HG03097 (cell line): ENCODE data around the gene MBD2.
"Not testable (repeated sequence)": the region's sequence is repeated elsewhere in the genome, so short reads cannot be mapped to it uniquely, and the experiment has no call there.

Source experiments
- ATAC-seq: cut with Tn5 transposase; IDR thresholded peaks from one replicate; pipeline ENCODE4 v1.9.1; 2021; ENCODE audit not compliant: unreplicated experiment, low FRiP score

MBD2 gene

DNA sequence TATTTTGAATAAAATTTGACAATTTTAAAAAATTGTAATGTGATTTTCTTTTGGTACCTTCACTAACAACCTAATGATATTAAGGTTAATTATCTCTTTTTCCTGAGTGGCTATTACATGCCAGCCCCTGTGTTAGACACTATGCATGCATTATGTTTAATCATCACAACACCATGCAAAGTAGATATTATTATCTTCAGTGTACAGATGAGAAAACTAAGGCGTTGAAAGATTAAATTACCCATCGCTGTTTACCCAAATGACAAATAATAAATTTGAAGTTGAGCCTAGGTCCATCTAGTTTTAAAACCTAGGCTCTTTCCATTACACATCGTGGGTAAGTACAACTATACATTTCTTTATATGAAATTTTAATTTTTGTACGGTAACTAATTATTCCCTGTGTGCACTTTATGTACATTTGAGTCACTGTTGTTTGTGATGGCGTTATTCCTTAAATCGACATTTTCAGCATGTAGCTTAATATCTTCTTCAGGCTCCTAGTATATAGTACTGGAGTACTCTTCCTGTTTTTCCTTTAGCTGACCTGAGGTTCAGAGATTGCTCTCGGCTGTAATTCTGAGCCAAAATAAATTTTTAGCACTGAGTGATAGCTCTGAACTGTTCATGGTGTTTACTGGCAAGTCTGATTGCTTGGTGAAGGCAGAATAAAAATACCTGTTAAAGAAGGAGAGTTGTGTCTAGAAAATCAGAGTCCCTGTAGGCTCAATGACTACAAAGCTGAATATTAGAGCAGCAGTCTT, 13.9 kb upstream of the MBD2 start:
- no peak for ATAC-seq

DNA sequence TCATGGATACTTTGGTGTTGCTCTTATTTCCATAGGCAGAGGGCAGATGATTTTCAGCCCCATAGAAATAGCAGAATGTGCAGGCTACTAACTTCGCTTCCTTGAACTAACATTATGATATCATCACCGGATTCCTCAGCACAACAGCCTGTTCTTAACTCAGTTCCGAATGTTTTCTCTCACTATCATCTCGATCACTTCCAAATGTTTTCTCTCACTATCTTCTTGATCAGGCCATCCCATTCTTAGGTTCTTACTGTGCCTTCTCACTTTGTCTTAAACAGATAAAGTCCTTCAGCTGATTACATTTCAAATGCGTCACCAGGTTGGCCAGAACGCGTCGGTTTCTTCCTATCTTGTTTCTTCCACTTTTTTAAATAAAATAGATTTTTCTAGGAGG, 11.4 kb upstream of the MBD2 start:
- no peak for ATAC-seq

DNA sequence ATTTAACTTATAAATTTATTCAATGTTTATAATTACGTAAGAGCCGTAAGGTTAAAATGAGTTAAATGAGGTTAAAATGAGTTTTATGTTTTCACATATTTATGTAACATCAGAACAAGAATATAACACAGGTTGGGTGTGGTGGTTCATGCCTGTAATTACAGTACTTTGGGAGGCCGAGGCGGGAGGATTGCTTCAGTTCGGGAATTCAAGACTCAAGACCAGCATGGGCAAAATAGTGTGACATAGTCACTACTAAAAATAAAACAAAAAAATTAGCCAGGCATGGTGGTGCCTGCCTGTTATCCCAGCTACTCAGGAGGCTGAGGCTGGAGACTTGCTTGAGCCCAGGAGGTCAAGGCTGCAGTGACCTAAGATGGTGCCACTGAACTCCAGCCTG, 9.3 kb upstream of the MBD2 start:
- no peak for ATAC-seq

DNA sequence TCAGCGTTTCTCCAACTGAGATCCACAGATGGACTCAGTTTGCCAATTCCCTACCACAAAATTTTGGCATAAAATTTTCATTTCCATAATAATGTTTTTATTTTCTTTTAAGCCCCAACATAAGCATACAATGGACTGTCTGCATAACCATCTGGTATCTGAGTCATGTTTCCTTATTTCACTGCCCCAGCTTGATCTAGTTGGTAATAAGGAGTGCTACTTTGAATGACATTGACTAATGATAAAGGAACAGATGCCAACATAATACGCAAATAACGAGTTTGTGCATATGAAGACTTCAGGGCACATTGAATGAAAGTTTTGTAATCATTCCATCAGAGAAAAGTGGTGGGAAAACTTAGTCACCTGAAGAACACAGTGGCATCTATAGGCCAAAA, 8.8 kb upstream of the MBD2 start:
- ATAC-seq = no peak

DNA sequence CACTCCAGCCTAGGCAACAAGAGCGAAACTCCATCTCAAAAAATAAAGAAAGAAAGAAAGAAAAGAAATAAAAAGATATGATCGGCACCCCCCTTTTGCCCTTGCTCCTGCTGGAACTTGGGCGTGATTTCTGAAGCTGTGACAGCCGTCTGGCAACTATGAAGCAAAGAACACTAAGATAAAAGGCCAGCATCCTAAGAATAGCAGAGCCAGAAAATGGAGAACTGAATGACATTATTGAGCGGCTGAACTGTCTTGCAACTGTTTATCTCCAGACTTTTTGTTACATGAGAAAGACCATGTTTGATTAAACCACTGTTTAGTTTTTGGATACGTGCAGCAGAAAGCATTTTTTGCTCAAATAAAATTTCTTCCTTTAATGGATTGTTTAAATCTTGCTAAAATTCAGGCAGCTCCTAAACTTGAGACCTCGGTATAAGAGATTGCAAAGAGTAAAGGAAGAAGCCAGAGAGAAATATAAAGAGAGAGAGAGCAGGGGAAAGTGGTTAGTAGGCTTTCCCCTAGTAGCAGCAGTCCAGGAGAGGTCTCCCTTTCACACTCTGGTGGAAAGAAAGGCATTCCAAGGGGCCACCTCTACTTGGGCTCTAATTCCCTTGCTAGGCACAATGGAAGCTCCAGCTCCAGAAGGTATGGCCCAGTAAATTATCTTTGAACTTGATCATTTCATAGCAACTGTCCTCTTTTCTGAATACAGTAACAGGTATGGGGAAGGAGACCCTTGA, 8.2 kb upstream of the MBD2 start:
- no peak for ATAC-seq

DNA sequence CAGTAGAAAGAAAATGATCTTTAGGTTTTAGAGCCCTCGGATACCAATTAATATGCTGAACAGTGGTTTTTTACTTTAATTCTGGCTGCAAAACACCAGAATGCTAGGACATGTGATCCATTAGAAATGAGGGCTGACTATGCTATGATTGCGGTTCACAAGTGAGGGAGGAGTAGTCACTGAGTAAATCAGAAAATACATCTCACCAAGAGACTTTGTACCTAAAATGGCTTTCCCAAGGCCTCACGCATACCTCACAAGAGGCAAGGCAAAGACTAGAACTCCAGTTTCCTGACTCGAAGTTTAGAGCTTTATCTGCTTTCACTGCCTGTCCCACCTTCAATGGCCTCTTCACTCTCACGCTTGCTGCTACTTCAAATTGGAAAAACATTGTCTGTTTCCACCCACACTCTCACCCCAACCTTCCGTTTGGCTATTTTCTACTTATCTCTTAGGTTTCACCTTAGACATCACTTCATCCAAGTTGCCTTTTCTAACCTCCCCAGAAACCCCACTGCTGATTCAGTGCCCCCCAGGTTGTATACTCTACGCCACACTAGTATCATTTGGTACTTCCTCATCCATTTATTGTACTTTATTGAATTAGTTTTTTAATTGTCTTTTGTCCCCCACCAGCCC, 5.1 kb upstream of the MBD2 start:
- no peak for ATAC-seq

DNA sequence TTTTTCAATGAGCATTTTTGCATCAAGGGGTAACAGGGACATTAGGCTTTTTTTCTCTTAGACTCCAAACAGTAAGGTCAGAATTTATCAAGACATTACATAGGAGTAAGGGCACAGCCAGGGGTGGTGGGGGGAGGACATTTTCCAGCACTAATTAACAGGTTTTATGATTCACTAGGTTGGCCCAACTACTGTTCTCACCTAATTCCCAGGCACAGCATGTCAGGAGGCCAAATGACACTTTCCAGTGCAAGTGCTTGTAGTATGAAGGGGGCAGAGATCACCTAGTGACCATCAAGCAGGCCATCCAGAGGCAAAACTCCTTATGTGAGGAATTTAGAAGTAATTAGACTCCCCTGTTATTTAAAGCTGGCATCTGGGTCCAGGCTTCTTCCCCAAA, 3.9 kb upstream of the MBD2 start:
- no peak for ATAC-seq

DNA sequence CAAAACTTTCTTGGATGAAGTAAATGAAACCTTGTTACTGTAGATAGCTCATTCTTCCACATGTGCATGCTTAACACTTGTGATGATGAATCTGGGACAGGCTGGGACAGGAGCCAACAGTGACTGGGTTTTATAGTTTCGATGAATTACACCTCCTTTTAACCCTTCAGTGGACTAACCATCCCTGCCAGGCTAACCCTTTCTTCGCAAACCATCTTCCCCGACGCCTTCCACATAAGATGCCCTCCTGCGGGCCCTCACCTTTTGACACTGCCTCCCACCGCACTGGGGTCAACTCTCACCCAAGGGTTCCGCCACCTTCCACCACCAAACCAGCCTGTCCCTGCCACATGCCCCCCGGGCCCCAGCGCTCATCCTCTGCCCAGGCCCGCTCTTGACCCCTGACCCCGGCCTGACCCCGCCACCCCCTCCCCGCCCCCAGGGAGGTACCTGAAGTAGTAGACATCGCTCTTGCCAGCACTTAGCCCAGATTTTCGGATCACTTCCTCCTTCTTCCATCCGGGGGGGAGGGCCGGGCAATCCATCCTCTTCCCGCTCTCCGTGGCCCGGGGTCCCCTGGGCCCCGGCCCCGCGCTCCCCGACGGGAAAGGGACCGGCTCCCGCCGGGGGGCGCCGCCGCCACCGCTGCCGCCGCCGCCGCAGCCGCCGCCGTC, 764 bp downstream of the MBD2 start:
- peak; percentile 19 for ATAC-seq

DNA sequence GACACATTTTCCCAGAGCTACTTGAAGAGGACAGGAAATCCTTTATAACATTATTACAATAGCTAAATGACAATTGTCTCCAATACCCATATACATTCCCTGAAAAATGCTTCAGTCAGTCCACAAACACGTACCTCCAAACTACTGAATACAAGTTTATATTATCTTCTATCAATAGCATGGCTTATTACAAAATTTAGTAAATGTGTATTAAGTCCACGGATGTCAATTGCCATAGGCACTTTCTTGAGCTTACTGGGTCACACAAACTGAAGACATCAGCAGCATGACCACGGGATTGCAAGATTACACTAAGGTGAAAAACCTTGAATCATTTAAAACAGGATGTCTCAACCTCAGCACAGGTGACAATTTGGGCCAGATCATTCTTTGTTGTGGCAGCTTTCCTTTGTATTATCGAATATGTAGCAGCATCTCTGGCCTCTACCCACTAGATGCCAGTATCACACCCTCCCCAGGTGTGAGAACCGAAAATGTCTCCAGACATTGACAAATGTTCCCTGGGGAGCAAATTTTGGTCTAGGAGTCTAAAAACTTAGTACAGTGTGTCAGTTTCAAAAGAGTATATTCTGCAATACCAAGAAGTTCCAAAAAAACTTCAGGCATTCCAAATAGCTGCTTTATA, 1.4 kb downstream of the MBD2 start:
- peak; percentile 44 for ATAC-seq

DNA sequence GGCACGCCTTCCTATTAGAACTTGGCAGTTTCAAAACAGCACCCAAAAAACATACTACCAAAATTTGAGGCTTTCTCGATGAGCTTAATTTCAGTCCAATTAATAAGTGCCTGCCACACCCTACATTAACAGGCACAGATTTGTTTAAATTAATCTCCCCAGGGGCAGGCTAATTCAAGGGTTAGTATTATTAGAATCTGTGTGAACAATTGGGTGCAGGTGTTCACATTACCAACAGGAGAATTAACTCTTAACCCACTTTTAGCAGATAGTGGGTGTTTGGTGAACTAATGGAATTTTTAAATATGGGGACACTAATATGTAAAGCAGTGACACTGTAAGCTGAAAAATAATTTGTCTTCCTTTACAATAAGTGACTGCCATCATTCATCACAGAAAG, 4.1 kb downstream of the MBD2 start:
- no peak for ATAC-seq

DNA sequence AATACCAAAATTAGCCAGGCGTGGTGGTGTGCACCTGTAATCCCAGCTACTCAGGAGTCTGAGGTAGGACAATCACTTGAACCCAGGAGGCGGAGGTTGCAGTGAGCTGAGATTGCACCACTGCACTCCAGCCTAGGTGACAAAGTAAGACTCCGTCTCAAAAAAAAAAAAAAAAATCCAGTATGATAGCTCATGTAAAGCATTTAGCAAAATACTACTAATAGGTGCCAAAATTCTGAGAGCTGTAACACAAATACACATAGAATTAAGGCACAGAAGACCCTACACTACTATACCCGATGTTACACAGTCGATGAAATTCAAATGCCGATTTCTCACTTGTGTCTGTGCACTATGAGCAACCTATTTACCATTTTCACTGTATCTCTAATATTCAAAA, 5.7 kb downstream of the MBD2 start:
- ATAC-seq = not testable (repeated sequence)

DNA sequence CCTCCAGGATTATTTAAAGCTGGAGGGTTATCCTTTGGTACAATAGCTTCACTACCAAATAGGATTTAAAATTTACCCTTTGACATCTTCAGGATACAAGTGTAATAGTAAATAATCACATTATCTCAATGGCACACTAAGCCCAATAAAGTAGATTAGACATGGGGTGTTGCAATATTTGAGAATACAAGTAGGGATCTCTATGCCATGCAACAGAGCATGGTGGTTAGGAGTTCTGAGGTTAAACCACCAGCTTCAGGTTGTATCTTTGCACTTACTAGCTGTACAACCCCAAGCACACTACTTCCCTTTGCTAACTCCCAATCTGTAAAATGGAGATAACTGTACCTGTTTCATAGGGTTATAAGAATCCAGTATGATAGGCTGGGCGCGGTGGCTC, 6.2 kb downstream of the MBD2 start:
- no peak for ATAC-seq

DNA sequence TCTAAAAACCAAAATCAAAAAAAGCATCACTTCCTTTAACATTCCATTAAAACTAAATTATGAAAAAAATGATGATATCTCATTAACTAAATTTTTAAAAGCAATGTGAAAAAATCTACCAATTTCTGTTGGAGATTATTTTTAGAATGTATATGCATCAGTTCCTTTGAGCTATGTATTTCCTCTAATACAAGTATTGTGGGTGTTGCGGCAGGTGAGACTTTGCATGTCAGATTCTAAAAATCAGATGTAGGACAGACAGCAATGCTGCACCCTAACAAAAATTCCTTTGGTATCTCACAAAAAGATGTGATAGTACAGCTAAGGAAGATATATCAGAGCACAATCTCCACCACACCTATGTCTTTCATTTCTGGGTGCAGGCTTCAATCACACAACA, 6.8 kb downstream of the MBD2 start:
- no peak for ATAC-seq

DNA sequence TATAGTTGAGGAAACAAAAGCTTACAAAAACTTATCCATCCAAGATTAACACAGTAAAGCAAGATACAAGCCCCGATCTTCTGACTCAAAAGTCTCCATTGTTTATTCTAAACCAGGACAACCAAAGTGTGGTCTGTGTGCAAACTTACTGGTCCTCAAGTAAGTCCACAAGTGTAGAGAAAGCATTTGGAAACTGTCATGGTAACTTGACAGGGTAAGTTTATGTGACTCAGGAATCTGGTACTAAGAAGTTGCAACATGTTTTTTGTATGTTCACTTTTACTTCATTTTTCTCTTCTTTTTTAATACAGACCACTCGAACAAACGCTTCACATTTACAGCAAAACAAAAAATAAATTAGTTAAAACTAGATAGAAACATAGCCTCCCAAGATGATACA, 9.4 kb downstream of the MBD2 start:
- ATAC-seq = no peak

DNA sequence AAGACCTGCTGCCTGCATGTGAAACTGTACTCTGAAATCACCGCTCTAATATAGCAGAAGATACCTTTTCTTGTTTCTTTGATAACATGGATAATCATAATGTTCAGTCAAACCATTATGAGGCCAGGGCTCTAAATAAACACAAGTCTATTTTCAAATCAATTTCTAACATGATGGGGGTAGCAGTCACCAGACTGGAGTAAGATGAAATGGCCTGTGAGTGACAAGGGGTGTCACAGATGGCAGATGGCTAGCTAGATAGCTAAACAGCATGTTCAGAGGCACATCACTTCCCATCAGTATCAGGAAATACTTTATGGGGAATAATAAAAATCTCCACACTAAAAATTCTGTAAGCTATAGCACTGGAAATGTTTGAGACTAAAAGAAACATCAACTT, 14.0 kb downstream of the MBD2 start:
- no peak for ATAC-seq

DNA sequence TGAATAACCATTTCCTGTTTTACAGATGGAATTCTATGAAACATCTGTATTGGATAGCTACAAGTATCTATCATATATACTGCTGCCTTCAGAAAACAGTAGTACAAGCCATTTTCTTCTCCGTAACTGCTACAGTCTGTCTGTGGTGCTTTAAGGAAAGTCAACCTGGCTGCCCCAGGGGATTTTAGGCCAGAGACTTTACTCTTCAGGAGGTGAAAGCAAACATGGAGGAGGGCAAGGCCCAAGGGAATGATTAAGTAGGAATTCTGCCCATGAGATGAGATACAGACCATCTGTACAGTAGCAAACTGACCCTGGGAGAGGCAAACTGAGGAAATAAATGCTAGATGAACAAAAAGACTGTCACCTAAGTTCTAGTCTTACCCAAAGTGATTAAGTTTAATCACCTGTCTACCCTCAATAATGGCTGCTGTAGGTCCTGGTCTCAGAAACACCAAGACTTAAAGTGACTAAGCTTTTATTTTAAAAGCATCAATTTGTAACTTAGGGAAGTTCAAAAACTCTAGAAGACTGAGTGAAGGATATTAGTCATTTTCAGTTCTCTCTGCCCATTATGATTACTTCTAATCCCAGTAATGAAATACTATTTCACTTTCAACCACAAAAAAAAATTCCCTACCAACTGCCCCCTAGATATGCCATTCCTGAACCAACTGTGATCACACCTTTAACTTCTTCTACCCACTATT, 14.8 kb downstream of the MBD2 start:
- peak; percentile 83 for ATAC-seq

DNA sequence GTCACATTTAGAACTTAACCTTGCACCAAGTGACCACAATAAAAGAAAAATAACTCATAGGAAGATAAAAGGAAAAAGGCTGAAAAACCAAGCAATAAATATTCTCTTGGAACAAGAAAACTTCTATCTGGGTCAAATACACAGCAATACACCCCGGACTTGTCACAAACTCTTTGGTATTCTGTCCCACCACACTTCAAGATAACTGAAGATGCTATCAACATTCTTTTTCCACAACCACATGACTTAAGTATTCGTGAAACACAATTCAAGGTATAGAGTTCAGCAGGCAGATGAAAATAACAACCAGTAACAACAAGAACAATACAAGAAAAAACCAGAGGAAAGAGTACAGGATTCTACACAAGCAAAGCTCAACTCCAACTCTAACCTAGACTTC, 18.0 kb downstream of the MBD2 start:
- no peak for ATAC-seq

DNA sequence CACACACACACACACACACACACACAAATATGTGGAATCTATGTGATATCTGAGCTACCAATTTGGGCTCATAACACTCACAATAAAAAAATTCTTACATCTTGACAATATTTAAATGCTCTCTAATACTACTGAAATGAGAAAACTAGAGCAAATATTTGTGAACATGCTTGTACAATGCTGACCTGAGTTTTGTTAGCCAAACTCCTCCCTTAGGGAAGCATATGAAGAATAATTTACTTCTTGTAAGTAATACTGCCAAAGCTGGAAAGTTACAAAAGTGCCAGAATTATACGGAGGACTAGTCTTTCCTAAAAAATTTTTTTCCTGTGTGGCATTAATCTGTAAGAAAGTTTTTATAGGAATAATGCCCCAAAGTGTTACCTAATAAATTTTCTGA, 18.5 kb downstream of the MBD2 start:
- no peak for ATAC-seq

DNA sequence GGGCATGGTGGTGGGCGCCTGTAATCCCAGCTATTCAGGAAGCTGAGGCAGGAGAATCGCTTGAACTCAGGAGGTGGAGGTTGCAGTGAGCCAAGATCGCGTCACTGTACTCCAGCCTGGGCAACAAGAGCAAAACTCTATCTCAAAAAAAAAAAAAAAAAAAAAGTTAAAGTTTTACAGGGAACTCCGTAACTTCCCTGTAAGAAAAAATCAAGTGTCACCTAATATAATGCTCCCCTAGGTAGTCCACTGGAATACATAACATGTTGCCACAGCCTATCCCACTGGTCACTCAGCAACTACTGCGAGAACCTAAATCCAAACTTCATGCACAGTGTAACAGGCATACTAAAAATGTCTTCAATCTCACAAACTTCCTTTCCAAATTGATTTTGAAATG, 19.0 kb downstream of the MBD2 start:
- ATAC-seq = not testable (repeated sequence)

DNA sequence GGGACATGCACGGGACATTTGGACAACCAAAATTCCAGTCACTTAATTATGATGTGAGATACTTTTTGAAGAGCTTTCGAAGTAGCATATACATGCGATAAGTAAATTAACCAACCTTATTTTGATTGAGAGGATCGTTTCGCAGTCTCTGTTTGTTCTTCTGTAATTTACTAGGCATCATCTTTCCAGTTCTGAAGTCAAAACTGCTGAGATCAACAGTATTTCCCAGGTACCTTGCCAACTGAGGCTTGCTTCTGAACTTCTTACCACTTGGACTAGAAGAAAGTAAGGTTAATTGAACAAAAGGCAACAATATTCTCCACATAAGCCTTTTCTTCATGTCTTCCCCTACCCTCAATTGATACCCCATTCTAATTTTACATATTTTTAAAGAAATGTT, 19.6 kb downstream of the MBD2 start:
- no peak for ATAC-seq
